PC-9 (cell line): Measurements from ENCODE around the gene FAM169A. TPM values are rescaled to one million over a fixed set of nuclear protein-coding genes. Genes with fewer than 3 reads are reported as not detected.

ENCODE experiments used
- BruUV-seq: library from RNA; stranded (reverse); fragments of 400-500 nt; replicated peaks from 2 replicates; lab custom pipeline; 2021; lab: Mats Ljungman, UMichigan
- CTCF ChIA-PET: fragments of 300-600 bp; sonication (Branson Sonifier 250); formaldehyde crosslinking; loops from one replicate; lab custom pipeline; 2022; ENCODE audit warnings: antibody characterized with exemption; lab: Charles Lee
- POLR2A ChIA-PET: fragments of 300-600 bp; sonication (Branson Sonifier 250); formaldehyde crosslinking; loops from one replicate; lab custom pipeline; 2022; ENCODE audit warnings: antibody characterized with exemption; ENCODE audit not compliant: unreplicated experiment; lab: Charles Lee
- DNase-seq, 2 experiments: peaks; one replicate each; pipeline versions ENCODE4 v3.0.0 to v3.0.0-alpha.2; 2015 to 2022; ENCODE audit warnings: mixed read lengths in 1 of 2
- H2AFZ ChIP-seq: fragments of 200-600 bp; sonication (generic); 2 replicates; pipeline ENCODE4 v1.8.1; 2017; ENCODE audit warnings: antibody characterized with exemption
- H3F3A ChIP-seq: fragments of 200-600 bp; sonication (generic); 2 replicates; pipeline ENCODE4 v1.8.1; 2017; ENCODE audit warnings: antibody characterized with exemption, mild to moderate bottlenecking, low read depth; ENCODE audit not compliant: insufficient read depth
- H3K27ac ChIP-seq: fragments of 200-600 bp; sonication (generic); 2 replicates; pipeline ENCODE4 v1.6.1; 2016; ENCODE audit warnings: mixed run types
- H3K27me3 ChIP-seq: fragments of 200-600 bp; sonication (generic); 2 replicates; pipeline ENCODE4 v1.6.1; 2016; ENCODE audit warnings: low read depth, mixed run types; ENCODE audit not compliant: insufficient read depth
- H3K36me3 ChIP-seq: fragments of 200-600 bp; sonication (generic); 2 replicates; pipeline ENCODE4 v1.6.1; 2016; ENCODE audit warnings: low read depth, mixed run types
- H3K4me1 ChIP-seq: fragments of 200-600 bp; sonication (generic); replicated peaks from 2 replicates; pipeline ENCODE4 v1.6.1; 2016; ENCODE audit warnings: mixed run types; ENCODE audit not compliant: insufficient read depth
- H3K4me2 ChIP-seq: fragments of 200-600 bp; sonication (generic); 2 replicates; pipeline ENCODE4 v1.6.1; 2017; ENCODE audit warnings: mixed run types
- H3K4me3 ChIP-seq: fragments of 200-600 bp; sonication (generic); 2 replicates; pipeline ENCODE4 v1.6.1; 2016; ENCODE audit warnings: mixed run types
- H3K79me2 ChIP-seq: fragments of 200-600 bp; sonication (generic); 2 replicates; pipeline ENCODE4 v1.6.1; 2017; ENCODE audit warnings: low read depth, mixed run types
- H3K9me2 ChIP-seq: fragments of 200-600 bp; sonication (generic); 2 replicates; pipeline ENCODE4 v1.8.1; 2017; ENCODE audit warnings: mild to moderate bottlenecking; ENCODE audit not compliant: insufficient read depth
- H3K9me3 ChIP-seq: fragments of 200-600 bp; sonication (generic); 2 replicates; pipeline ENCODE4 v1.8.1; 2016; ENCODE audit warnings: low read depth; ENCODE audit not compliant: insufficient read depth
- H4K20me1 ChIP-seq: fragments of 200-600 bp; sonication (generic); 2 replicates; pipeline ENCODE4 v1.8.1; 2017; ENCODE audit not compliant: insufficient read depth
- CTCF ChIP-seq: fragments of 200-600 bp; sonication (generic); conservative IDR thresholded peaks from 2 replicates; pipeline ENCODE4 v1.6.1; 2017; ENCODE audit warnings: mixed run types, antibody characterized with exemption, mild to moderate bottlenecking, moderate library complexity
- EZH2 ChIP-seq: fragments of 200-600 bp; sonication (generic); IDR thresholded peaks from 2 replicates; pipeline ENCODE4 v1.8.0; 2017; ENCODE audit warnings: antibody characterized with exemption, low read depth
- intact Hi-C: fragments of 100-400 bp; cut with micrococcal nuclease; formaldehyde crosslinking; loops from one replicate; pipeline ENCODE4 v1.10.0; 2022; ENCODE audit not compliant: unreplicated experiment
- total RNA-seq: library from RNA; stranded (reverse); gene quantifications from 2 replicates; pipeline ENCODE4 v1.2.3, GENCODE V29; 2021

The FAM169A gene
- total RNA-seq, 1 experiment from 2014 or later = 2.1 TPM

- Histone ChIP-seq H3K4me1 (no peaks in the 10 kb centered on the region), H3K79me2 (no peaks in the 10 kb centered on the region), H3K9me2 (no peaks in the 10 kb centered on the region), H3K9me3 (no peaks in the 10 kb centered on the region), H3K27me3 (no peaks in the 10 kb centered on the region), H3K4me3 (no peak overlapping the region), H3K27ac (no peak overlapping the region), H3K4me2 (no peak overlapping the region), H4K20me1 (no peaks in the 10 kb centered on the region), H2AFZ (no peak overlapping the region), H3K36me3 (peaks cover 31% of the 10 kb centered on the region), H3F3A (no peaks in the 10 kb centered on the region)
- POLR2A ChIA-PET = no interaction called here
- intact Hi-C loops = no loop called here
- CTCF ChIA-PET = no interaction called here
- TF ChIP-seq CTCF (no peak), EZH2 (no peak)
- no peak for DNase-seq
- BruUV-seq = no TSS peak
Measured at GRCh38 chr5:74738406-74738805, 127.8 kb downstream of the FAM169A start.

- H3F3A ChIP-seq = no peaks in the 10 kb centered on the region
- ChIA-PET POLR2A (no interaction called here), CTCF (no interaction called here)
- no peaks in the 10 kb centered on the region for H3K9me2 ChIP-seq
- no peaks in the 10 kb centered on the region for H4K20me1 ChIP-seq
- BruUV-seq = no TSS peak
- H3K4me3 ChIP-seq = no peak overlapping the region
- H3K9me3 ChIP-seq = no peaks in the 10 kb centered on the region
- no peak overlapping the region for H3K27ac ChIP-seq
- H3K36me3 ChIP-seq = peaks cover 30% of the 10 kb centered on the region
- no peak for DNase-seq
- H3K4me1 ChIP-seq = no peaks in the 10 kb centered on the region
- no peaks in the 10 kb centered on the region for H3K27me3 ChIP-seq
- H3K79me2 ChIP-seq = no peaks in the 10 kb centered on the region
- H3K4me2 ChIP-seq = no peak overlapping the region
- TF ChIP-seq EZH2 (no peak), CTCF (no peak)
- intact Hi-C loops = no loop called here
- no peak overlapping the region for H2AFZ ChIP-seq
Measured at GRCh38 chr5:74736759-74737158, 129.4 kb downstream of the FAM169A start.

Other genes with a start within 250 kb of the FAM169A start
- gene ENC1, start 225.7 kb downstream of the FAM169A start, total RNA-seq = 38.8 and 53.6 TPM in 2 replicates
- gene HEXB, start 181.2 kb downstream of the FAM169A start, total RNA-seq = 84.6 and 92.3 TPM in 2 replicates
- gene GFM2, start 99.3 kb downstream of the FAM169A start, total RNA-seq = 38.5 and 39.8 TPM in 2 replicates
- 47.3 and 87.1 TPM in 2 replicates for gene NSA2, start 99.1 kb downstream of the FAM169A start, total RNA-seq
- 1.1 and 1.4 TPM in 2 replicates for gene GCNT4, start 186.2 kb upstream of the FAM169A start, total RNA-seq